ENCODE data around the gene POLR3H.
A peak's percentile ranks its signal among the peaks of the same experiment; 100 is the strongest.

POLR3H gene

DNA sequence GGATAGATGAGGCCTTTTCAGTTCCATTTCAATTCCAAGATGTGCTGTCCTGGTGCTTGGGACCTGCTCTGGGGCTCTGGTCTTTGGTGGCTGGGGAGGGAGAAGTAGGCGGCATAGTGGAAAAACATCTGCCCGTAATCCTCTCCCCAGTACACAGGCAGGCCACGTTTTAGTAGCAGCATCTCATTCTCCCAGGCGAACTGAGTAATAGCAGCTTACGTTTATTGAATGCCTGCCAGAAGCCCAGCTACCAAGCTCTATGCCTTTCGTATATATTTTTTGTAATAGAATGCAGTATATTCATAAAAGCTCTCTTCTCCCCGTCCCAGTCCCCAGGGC, 63.9 kb downstream of the POLR3H start:
- DNase-seq = no peak

DNA sequence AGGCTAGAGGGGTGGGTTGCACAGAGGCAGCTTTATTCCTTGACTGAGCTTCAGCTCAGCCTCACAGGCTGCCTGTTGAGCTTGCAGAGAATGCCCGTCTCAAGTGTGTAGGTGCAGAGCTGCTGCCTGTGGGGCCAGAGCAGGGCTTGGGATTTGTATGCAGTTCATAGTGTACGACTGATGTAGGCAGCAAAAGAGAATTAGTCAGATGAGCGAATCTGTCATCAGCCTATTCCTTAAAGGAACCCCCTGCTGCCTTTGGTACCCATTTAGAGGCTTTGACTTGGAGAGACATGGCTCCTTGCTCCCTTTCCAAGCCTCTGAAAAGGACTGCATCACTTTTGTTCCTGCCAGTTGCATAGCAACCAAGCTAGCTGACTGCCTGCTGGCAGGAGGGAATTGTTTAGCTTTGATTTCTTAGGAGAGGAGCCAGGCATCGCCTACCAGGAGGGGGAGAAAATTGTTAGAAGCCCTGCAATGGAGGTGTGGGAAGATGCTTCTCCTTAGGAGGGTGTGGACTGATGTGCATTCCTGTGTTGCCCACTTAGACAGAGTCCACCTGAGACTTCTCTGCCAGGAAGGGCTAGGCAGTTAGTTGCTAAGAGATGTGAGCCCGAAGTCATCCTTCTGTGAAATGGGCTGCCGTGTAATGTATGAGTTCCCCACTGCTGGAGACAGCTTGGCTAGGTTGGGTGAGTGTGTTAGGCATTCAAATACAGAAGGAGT, 64.4 kb downstream of the POLR3H start:
- no peak for DNase-seq

DNA sequence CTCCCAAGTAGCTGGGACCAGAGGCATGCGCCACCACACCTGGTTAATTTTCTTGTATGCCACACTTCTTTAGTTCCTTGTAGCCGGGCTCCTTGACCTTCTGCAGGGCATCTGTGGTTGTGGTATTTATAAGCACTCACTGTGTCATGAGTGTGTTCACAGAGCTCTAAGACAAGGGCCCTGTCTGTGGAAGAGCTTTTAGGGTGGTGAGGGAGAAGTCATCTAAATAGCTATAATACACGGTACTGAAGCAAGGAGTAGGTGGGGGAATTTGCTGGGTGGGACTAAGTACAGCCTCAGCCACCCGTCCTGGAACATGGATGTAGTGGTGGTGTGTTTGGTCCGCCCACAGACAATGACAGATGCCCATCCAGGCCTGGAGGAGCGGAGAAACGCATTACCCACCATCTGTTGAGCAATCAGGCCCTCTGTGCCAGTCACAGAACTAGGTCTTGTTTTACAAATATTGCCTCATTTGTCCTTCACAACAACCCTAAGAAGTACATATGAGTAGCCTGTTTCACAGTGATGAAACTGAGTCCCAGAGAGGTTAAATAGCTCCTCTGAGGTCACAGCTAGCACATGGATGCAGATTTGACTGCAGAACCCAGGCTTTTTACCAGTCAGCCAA, 65.3 kb downstream of the POLR3H start:
- DNase-seq = peak; percentile 89 to 99

DNA sequence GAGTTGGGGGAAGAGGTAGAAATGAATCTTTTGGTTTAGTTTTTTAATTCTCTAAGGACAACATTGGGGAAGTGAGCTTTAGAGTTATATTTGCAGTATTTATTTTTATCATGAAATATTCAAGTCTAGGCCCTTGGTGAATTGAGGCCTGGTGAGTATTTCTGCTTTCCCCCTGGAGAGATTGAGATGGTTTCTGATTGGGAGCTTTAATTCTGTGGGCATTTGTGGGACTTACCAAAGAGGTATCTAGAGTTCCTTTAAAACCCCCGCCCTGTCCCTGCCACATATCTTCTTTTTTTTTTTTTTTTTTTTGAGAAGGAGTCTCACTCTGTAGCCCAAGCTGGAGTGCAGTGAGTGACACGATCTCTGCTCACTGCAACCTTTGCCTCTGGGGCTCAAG, 65.8 kb downstream of the POLR3H start:
- DNase-seq = peak in 1 of 2 donors; percentile 42
